Naive thymus-derived CD8-positive, alpha-beta T cell (primary cell): ENCODE results near the gene BRD3. TPM values are rescaled to one million over a fixed set of nuclear protein-coding genes. Genes with fewer than 3 reads are reported as not detected.
"Not testable (repeated sequence)": the region's sequence is repeated elsewhere in the genome, so short reads cannot be mapped to it uniquely, and the experiment has no call there.

ENCODE experiments used
- ATAC-seq, 2 donors: fragments of 150-1000 bp; cut with Tn5 transposase in 1 of 2; sonication (Bioruptor Pico), chemical (Tn5 transposase) in 1 of 2; 1 replicate in 1 of 2; 2 replicates in 1 of 2; pipeline ENCODE4 v1.10.0; 2021; ENCODE audit warnings: mild to moderate bottlenecking in 2 of 2, moderate library complexity in 2 of 2
- POLR2A ChIA-PET: fragments of 350-600 bp; sonication (Branson Sonifier 250); formaldehyde crosslinking; loops from one replicate; lab custom pipeline; 2021; ENCODE audit warnings: antibody characterized with exemption; lab: Charles Lee
- DNase-seq, 10 donors: peaks; one replicate each; pipeline versions ENCODE4 v3.0.0 to v3.0.0-alpha.2; 2020 to 2022
- H3K27ac Mint-ChIP-seq, 10 donors: one replicate each; pipeline ENCODE4 v1.8.0; 2020 to 2022; ENCODE audit warnings: mild to moderate bottlenecking in 10 of 10, mixed read lengths in 10 of 10, moderate library complexity in 4 of 10, inconsistent platforms in 1 of 10
- H3K27me3 Mint-ChIP-seq, 5 donors: one replicate each; pipeline ENCODE4 v1.8.0; 2021 to 2022; ENCODE audit warnings: mixed read lengths in 5 of 5
- H3K36me3 Mint-ChIP-seq, 3 donors: one replicate each; pipeline ENCODE4 v1.8.0; 2020 to 2022; ENCODE audit warnings: mixed read lengths in 3 of 3, mild to moderate bottlenecking in 2 of 3, inconsistent platforms in 1 of 3
- H3K4me1 Mint-ChIP-seq, 4 donors: one replicate each; pipeline ENCODE4 v1.8.0; 2021 to 2022; ENCODE audit warnings: mixed read lengths in 4 of 4
- H3K4me3 Mint-ChIP-seq, 10 donors: one replicate each; pipeline ENCODE4 v1.8.0; 2020 to 2022; ENCODE audit warnings: mild to moderate bottlenecking in 10 of 10, mixed read lengths in 10 of 10, moderate library complexity in 6 of 10, inconsistent platforms in 1 of 10
- H3K9me3 Mint-ChIP-seq, 9 donors: one replicate each; pipeline ENCODE4 v1.8.0; 2020 to 2022; ENCODE audit warnings: mixed read lengths in 9 of 9, mild to moderate bottlenecking in 3 of 9, inconsistent platforms in 1 of 9, moderate library complexity in 1 of 9
- polyA plus RNA-seq, 3 donors: library from polyadenylated mRNA; unstranded; fragments of 300-500 nt; fragmentation: Illumina TruSeq; gene quantifications; one replicate each; pipeline ENCODE4 v1.2.3, GENCODE V29; 2021
- total RNA-seq, 8 experiments: library from RNA in 2 of 8; stranded (reverse) in 2 of 8; gene quantifications; one replicate each; pipeline ENCODE4 v1.2.3 and lab custom pipeline; 2021 to 2026

BRD3 gene
- total and polyA plus RNA-seq, 5 experiments from 2014 or later: 13.1 to 49.0 (median 30.9) TPM

DNA sequence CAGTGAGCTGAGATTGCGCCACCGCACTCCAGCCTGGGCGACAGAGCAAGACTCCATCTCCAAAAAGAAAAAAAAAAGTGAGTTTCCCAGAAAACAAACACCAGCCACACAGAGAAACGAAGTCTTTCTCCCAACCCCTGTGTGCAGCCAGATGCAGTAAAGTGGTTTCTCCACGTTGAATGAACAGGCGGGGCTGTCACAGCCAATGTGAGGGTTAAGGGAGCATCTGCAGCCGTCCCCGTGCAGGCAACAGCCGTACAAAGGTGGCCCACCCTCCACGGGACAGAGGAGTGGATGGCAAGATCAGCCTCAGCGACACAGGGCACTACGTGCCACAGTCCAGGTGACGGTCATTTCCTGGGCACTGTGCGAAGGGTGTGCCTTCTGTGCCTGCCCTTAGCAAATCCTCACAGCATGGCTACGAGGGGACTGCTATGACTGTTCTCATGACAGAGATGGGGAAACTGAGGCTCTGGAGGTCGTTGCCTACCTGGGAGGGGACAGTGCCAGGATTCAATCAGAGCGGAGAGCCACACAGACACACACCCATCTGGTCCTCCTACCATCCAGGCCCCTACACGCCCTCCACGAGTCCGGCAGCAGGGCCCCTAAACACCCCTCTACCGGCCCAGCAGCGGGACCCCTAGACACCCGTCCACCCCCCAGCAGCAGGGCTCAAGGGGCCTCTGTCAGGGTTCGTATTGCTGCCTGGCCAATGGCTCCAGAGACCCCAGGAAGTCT, 78.0 kb downstream of the BRD3 start:
- POLR2A ChIA-PET: interaction anchor here (0.6 kb wide), 1 partner anchor 175 kb away, joined by 3 read pairs; no protein-coding TSS in a partner anchor
- Mint-ChIP-seq H3K9me3 (no peaks in the 10 kb centered on the region), H3K27ac (peak overlapping the region in 1 of 10 donors; percentile 79), H3K36me3 (no peaks in the 10 kb centered on the region), H3K27me3 (peaks cover 0 to 6% (median 3%) of the 10 kb centered on the region in 5 donors), H3K4me1 (peaks cover 2 to 20% (median 7%) of the 10 kb centered on the region in 4 donors), H3K4me3 (peak overlapping the region in 7 of 10 donors; percentile 21 to 81 (median 54))
- DNase-seq (peak in 1 of 10 donors; percentile 24), ATAC-seq (no peak)

DNA sequence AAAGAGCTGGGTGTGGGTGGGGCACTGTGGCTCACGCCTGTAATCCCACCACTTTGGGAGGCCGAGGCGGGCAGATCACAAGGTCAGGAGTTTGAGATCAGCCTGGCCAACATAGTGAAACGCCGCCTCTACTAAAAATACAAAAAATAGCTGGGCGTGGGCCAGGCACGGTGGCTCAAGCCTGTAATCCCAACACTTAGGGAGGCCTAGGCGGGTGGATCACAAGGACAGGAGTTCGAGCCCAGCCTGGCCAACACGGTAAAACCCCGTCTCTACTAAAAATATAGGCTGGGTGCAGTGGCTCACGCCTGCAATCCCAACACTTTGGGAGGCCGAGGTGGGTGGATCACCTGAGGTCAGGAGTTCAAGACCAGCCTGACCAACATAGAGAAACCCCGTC, 79.1 kb downstream of the BRD3 start:
- H3K36me3 Mint-ChIP-seq, H3K9me3 Mint-ChIP-seq, H3K27me3 Mint-ChIP-seq, POLR2A ChIA-PET, ATAC-seq, H3K27ac Mint-ChIP-seq: not testable (repeated sequence)
- peak overlapping the region in 1 of 10 donors; percentile 34 for H3K4me3 Mint-ChIP-seq
- peak in 1 of 10 donors; percentile 35 for DNase-seq
- H3K4me1 Mint-ChIP-seq: peaks cover 0 to 15% (median 3%) of the 10 kb centered on the region in 4 donors

DNA sequence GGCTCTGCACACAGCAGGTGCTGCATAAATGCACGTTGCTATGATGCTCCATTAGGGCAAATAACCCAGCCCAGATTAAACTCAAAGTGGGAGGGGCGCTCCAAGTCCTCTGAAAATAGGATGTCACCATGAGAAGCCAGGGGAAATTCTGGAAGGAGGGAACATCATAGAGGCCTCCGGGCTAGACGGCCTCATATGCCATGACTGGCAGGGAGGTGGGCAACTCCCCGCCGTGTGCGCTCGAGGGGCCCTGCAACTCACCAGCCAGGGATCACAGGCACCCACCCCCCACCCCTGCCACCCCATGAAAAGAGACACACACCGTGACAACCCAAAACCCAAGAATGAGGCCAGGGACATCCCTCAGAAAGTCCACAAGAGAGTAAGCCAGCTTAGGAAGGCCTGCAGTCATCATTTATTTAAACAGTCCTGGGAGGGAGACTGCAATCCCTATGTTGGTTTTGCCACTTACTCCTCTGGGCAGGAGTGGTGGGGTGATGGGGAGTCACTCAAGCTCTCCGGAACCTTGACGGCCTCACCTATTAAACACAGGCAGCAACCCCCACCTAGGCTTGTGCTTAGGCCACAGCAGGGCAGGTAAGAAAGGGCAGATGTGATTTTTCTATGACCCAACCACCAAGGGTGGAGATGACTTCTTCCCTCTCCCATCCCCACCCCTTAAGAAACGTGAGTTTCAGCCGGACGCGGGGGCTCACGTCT, 79.7 kb downstream of the BRD3 start:
- peak overlapping the region in 2 of 10 donors; percentile 10 to 34 for H3K4me3 Mint-ChIP-seq
- DNase-seq: peak in 1 of 10 donors; percentile 36
- no peak for ATAC-seq
- POLR2A ChIA-PET: interaction anchor here (0.6 kb wide), 1 partner anchor 154 kb away, joined by 5 read pairs; no protein-coding TSS in a partner anchor
- H3K27ac Mint-ChIP-seq: peak overlapping the region in 1 of 10 donors; percentile 49
- H3K4me1 Mint-ChIP-seq: peaks cover 0 to 13% (median 1%) of the 10 kb centered on the region in 4 donors
- no peaks in the 10 kb centered on the region for H3K36me3 Mint-ChIP-seq
- H3K27me3 Mint-ChIP-seq: peaks cover 0 to 6% (median 3%) of the 10 kb centered on the region in 5 donors
- H3K9me3 Mint-ChIP-seq: no peaks in the 10 kb centered on the region

DNA sequence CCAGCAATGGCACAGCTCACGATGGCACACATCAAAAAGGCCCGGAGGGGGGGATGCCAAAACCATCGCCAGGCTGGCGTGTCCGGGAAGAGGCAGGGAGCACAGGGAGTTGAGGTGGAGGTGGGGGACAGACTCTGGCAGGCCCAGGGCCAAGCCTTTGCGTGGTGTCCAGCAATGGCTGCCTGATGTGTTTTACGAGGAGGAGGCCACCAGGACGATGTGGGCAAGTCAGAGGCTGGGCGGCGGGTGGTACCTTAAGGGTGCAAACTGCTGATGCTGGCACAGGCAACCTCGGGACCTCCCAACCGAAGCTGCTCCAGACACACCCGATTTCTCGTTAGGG, 80.4 kb downstream of the BRD3 start:
- H3K27ac Mint-ChIP-seq: no peak overlapping the region
- H3K36me3 Mint-ChIP-seq: no peaks in the 10 kb centered on the region
- no peaks in the 10 kb centered on the region for H3K9me3 Mint-ChIP-seq
- DNase-seq (peak in 1 of 10 donors; percentile 32), ATAC-seq (no peak)
- no peak overlapping the region for H3K4me3 Mint-ChIP-seq
- peaks cover 0 to 13% (median 1%) of the 10 kb centered on the region in 4 donors for H3K4me1 Mint-ChIP-seq
- peaks cover 0 to 6% (median 3%) of the 10 kb centered on the region in 5 donors for H3K27me3 Mint-ChIP-seq
- POLR2A ChIA-PET: no interaction called here

DNA sequence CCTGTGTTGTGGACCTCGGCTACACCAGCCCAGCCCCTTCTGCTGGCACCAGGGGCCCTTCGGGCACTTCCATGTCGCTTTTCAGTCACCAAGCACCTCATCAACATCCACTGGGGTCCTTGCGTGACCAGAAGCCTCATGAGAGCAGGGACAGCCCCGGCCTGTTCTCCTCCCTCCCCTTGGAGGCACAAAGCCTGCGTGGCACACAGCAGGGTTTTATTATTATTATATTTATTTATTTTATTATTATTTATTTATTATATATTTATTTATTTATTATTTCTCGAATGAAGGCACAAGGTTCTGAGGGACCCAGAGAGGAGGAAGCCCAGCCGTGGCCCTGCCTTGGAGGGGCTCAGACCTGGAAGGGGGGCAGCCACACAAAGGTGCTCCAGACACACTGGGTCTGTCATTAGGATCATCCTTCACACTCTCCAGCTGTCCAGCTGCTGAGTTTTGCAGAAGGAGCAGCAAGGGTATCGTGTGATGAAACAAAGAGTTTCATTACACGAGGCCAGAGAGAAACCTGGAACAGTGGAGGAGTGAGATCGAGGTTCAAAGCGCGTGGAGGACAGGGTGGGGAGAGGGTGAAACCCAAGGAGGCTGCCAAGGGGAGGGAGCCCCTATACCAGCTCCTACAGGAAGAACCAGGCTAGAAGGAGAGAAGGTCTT, 80.9 kb downstream of the BRD3 start:
- Mint-ChIP-seq H3K9me3 (no peaks in the 10 kb centered on the region), H3K27ac (no peak overlapping the region), H3K27me3 (peaks cover 0 to 6% (median 3%) of the 10 kb centered on the region in 5 donors), H3K4me3 (peak overlapping the region in 1 of 10 donors; percentile 52), H3K36me3 (no peaks in the 10 kb centered on the region), H3K4me1 (peaks cover 0 to 13% (median 1%) of the 10 kb centered on the region in 4 donors)
- POLR2A ChIA-PET: no interaction called here
- DNase-seq (peak in 1 of 10 donors; percentile 31), ATAC-seq (no peak)

DNA sequence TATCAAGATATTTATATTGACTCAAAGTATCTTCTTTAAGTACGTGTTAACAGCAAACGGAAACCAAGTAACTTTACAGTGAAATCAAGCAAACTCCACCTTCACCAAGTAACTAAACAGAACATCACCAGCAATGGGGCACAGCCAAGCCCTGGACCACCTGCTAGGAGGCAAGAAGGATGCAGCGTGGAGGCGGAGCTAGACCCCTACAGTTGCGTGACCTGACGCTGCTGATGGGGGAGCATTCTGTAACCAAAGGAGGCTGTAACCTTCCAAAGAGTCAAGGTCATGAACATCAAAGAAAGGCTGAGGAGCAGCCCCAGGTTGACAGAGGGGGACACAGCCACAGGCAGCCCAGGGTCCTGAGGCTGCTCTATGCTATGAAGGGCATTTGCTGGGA, 81.8 kb downstream of the BRD3 start:
- peak in 1 of 10 donors; percentile 13 for DNase-seq
- POLR2A ChIA-PET: no interaction called here
- ATAC-seq: no peak
- no peaks in the 10 kb centered on the region for H3K36me3 Mint-ChIP-seq
- no peak overlapping the region for H3K4me3 Mint-ChIP-seq
- no peaks in the 10 kb centered on the region for H3K9me3 Mint-ChIP-seq
- peaks cover 0 to 13% (median 2%) of the 10 kb centered on the region in 4 donors for H3K4me1 Mint-ChIP-seq
- peaks cover 0 to 6% (median 3%) of the 10 kb centered on the region in 5 donors for H3K27me3 Mint-ChIP-seq
- peak overlapping the region in 1 of 10 donors; percentile 37 for H3K27ac Mint-ChIP-seq

DNA sequence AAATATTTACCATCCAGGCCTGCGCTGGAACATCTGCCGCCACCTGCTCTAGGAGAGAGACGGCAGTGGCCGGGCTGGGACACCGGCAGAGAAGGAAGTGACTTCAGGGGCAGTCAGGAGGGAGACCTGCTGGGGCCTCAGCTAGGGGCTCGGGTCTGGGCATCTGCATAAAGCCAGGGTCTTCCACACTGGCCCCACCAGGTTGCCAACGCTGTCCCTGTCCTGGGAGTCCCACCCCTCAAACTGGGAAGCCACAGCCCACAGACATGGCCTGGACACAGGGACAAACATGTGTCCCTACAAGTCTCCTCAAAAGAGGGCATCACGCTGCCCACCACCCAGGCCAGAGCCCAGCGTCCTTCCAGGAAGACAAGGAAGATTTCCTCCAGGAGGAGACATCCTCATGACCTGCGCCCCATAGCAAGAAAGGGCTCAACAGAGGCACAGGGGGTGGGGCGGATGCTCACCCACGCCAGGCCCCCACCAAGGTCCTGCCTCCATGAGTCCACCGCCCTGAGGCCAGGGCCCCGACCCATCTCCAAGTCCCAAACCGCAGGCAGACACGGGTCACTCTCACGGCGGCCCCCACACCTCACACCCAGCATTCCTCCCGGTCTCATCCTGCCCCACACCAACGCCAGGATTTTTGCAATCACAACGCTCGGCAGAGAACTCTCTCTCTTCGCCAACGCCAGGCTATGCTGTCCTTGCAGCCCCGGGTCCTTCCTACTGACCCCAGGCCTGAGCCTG, 84.7 kb downstream of the BRD3 start:
- peaks cover 0 to 12% (median 3%) of the 10 kb centered on the region in 4 donors for H3K4me1 Mint-ChIP-seq
- no peaks in the 10 kb centered on the region for H3K36me3 Mint-ChIP-seq
- DNase-seq (peak in 1 of 10 donors; percentile 38), ATAC-seq (no peak)
- no peaks in the 10 kb centered on the region for H3K9me3 Mint-ChIP-seq
- H3K27me3 Mint-ChIP-seq: no peaks in the 10 kb centered on the region
- H3K27ac Mint-ChIP-seq: peak overlapping the region in 1 of 10 donors; percentile 66
- no peak overlapping the region for H3K4me3 Mint-ChIP-seq
- POLR2A ChIA-PET: no interaction called here

DNA sequence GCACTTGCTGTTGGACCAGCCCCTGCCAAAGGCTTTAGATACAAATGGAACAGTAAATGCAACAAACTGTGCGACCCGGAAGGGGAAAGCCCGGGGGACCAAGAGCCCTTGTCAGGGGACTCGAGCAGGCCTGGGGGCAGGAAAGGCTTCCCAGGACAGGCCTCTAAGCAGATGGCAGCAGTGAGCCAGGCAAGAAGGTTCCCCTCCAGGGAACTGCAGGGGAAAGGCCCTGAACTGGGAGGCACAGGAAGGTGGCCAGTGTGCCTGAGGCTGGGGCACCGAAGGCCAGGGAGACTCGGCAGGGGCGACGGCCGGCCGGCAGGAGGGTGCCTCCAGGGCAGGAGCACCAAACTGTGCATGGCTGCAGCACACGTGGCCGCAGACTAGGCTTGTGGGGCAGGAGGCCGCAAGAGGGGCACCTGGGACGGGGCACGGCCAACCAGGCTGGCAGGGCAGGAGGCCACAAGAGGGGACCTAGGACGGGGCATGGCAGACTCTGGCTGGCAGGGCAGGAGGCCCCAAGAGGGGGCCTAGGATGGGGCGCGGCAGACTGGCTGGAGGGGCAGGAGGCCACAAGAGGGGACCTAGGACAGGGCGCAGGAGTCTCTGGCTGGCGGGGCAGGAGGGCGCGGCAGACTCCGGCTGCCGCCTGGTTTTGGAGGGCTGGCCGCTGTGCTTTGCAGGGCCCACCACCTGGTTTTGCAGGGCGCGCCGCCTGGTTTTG, 85.7 kb downstream of the BRD3 start:
- H3K27ac Mint-ChIP-seq: no peak overlapping the region
- H3K36me3 Mint-ChIP-seq: no peaks in the 10 kb centered on the region
- H3K4me1 Mint-ChIP-seq: peaks cover 0 to 12% (median 4%) of the 10 kb centered on the region in 4 donors
- no peaks in the 10 kb centered on the region for H3K9me3 Mint-ChIP-seq
- DNase-seq (peak in 1 of 10 donors; percentile 38), ATAC-seq (no peak)
- no peaks in the 10 kb centered on the region for H3K27me3 Mint-ChIP-seq
- no peak overlapping the region for H3K4me3 Mint-ChIP-seq
- POLR2A ChIA-PET: no interaction called here

DNA sequence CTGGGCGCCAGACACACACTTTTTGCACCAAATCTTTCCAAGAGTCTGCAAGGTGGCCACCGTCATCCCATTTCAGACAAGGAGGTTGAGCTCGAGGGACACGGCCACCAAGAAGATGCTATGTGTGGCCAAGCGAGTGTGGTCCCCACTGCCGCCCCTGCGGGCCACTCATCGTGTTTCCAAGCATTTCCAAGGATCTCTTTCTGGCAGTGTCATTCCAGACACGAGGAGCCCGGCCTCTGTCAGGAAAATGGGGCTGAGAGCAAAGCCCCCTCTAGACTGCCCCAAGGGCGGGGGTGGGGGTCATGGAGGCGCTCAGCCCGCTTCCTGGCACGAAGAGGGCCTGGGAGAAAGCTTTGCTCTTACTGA, 86.3 kb downstream of the BRD3 start:
- H3K27ac Mint-ChIP-seq: no peak overlapping the region
- H3K9me3 Mint-ChIP-seq: no peaks in the 10 kb centered on the region
- DNase-seq (peak in 1 of 10 donors; percentile 14), ATAC-seq (no peak)
- H3K36me3 Mint-ChIP-seq: no peaks in the 10 kb centered on the region
- POLR2A ChIA-PET: no interaction called here
- H3K4me1 Mint-ChIP-seq: peaks cover 0 to 12% (median 4%) of the 10 kb centered on the region in 4 donors
- no peaks in the 10 kb centered on the region for H3K27me3 Mint-ChIP-seq
- no peak overlapping the region for H3K4me3 Mint-ChIP-seq

DNA sequence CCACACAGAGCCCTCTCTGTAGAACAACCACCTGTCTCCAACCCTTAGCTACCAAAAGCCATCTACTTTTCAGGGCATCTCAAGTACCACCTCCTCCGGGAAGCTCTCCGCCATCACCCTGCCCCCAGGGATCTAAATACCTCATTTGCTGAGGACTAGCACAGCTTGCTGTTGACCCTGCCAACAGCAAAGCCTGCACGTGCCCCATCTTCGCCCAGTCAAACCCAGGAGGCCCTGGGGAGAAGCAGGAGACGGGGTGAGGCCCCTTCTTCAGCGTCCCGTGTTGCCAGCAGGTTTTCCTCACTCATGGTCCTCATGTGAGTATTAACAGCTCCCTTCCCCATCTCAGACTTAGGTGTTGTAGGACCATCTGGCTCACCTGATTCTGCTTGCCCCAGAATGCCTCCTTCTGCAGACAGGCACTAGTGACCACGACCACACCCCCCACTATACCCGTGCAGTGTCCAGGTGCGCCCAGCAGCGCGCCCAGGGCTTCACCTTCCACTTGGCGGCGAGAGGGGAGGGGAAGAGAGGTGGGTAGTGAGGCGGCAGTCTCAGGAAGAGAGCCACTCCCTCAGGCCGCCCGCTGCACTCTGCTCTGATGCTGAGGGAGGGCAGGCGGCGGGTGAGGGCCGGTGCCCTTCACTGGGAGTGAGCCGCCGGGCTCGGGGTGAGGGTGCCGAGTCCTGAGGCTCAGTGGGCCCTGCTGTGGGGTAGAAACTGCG, 86.8 kb downstream of the BRD3 start:
- Mint-ChIP-seq H3K27ac (no peak overlapping the region), H3K27me3 (no peaks in the 10 kb centered on the region), H3K36me3 (no peaks in the 10 kb centered on the region), H3K9me3 (no peaks in the 10 kb centered on the region), H3K4me1 (peaks cover 0 to 8% (median 4%) of the 10 kb centered on the region in 4 donors), H3K4me3 (no peak overlapping the region)
- DNase-seq (peak in 1 of 10 donors; percentile 35), ATAC-seq (no peak)
- POLR2A ChIA-PET: interaction anchor here (0.5 kb wide), 2 partner anchors 25 to 224 kb away, joined by 4 read pairs; no protein-coding TSS in a partner anchor
